ENCODE measurements around the gene ZBTB8OS.

DNA sequence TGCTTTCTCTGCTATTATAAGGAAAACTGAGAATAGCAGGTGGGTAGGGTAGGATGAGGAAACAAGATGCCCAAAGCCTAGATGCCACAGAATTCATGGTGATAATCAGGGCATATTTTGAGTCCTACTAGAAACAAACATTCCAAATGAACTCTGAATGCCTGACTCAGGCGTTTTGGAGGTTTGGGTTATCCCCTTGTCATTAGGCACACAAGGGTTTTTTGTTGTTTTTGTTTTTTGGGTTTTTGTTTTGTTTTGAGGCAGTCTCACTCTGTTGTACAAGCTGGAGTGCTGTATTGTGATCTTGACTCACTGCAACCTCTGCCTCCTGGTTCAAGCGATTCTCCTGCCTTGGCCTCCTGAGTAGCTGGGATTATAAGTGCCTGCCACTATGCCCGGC lies 33.0 kb upstream of the ZBTB8OS start:
- TF ChIP-seq, protein P1, sequence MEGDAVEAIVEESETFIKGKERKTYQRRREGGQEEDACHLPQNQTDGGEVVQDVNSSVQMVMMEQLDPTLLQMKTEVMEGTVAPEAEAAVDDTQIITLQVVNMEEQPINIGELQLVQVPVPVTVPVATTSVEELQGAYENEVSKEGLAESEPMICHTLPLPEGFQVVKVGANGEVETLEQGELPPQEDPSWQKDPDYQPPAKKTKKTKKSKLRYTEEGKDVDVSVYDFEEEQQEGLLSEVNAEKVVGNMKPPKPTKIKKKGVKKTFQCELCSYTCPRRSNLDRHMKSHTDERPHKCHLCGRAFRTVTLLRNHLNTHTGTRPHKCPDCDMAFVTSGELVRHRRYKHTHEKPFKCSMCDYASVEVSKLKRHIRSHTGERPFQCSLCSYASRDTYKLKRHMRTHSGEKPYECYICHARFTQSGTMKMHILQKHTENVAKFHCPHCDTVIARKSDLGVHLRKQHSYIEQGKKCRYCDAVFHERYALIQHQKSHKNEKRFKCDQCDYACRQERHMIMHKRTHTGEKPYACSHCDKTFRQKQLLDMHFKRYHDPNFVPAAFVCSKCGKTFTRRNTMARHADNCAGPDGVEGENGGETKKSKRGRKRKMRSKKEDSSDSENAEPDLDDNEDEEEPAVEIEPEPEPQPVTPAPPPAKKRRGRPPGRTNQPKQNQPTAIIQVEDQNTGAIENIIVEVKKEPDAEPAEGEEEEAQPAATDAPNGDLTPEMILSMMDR (IDR thresholded peaks at IDR 0.05), result no peak
- no peak for TF ChIP-seq POLR2A (IDR thresholded peaks at IDR 0.05)

Measured in body of pancreas (tissue), 4 donors.